Effector CD8-positive, alpha-beta T cell (primary cell): Measurements from ENCODE around the gene NTN1.

ENCODE experiments used
- DNase-seq: peaks from one replicate; lab custom pipeline; 2025; lab: John Stamatoyannopoulos, UW

Gene NTN1

DNA sequence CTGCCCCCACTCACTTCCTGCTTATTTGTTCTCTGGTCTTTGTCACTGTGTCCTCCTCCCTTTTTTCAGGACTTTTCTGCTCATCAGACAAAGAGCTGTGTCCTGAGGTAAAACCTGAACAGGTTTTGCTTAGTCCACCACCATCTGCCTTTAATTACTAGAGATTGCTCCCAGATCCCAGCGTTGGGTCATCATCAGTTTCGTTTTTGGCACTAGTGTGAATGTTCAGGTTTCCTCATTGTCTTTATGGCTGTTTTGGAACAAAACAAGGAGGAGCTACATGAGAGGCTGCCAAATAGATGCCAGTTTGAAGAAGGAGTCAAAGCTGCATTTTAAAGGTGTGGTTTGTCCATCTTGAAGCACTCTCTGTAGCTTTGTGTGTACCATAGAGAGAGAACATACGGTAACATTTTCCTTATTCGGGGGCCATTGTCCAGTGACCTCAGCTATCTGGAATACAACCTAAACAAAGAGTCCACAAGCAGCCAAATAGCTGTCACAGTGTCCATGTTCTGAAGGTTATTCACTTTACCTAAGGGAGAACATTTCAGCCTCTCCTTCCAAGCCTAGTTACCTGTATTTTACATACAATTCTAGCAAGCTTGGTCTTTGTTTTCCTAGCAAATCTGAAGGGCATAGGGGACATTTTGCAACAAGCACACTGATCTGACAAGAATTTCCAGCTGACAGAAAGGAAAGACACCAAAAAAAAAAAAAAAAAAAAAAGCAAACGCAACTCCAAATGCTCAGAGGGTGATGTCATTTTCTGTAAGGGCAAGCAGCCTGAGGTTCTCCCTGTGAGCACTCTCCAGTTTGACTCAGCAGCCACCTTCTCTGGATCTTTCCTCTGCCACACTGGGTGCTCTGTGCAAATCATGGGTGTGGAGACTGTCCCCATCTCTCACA lies 196.1 kb downstream of the NTN1 start:
- DNase-seq = no peak

DNA sequence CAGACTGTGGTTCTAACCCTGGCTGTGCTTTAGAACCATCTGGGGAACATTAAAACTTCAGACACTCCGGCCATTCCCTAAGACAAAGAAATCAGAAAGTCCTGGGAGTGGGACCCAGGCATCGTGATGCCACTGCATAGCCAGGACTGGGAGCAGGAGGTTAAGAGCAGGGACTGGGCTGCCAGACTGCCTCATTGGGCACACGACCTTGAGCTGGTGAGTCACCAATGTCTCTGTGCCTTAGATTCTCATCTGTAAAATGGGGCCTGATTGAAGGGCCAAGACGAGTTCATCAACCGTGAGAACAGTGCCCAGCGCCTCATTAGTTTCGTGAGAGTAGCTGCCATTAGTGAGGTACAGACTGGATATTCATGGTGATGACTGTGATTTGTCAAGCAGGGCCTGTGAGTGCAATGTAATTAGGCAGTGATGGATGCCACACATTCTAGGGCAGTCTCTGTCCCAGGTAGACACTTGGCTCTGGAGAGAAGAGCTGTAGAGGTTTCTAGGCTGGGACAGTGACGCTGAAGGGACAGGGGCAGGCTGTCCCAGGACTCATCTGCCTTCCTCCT lies 196.8 kb downstream of the NTN1 start:
- DNase-seq = no peak

DNA sequence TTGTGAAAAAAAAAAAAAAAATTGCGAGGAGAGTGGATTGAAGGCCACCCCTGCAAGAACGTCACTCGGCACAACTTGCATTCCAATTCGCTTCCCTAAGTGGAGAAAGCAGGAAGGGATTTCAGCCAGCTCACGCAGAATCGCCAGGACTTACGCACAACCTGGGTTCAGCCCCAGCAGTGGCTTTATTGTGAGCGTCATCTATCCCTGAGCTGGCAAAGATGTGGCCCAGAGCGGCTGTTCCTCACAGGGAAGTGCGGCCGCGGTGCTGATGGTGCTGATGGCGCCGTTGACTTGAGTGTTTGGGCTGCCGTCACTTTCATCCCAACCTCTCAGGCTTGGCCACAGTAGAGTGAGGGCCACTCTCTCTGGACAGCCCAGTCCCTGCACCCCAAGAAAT lies 197.6 kb downstream of the NTN1 start:
- no peak for DNase-seq

DNA sequence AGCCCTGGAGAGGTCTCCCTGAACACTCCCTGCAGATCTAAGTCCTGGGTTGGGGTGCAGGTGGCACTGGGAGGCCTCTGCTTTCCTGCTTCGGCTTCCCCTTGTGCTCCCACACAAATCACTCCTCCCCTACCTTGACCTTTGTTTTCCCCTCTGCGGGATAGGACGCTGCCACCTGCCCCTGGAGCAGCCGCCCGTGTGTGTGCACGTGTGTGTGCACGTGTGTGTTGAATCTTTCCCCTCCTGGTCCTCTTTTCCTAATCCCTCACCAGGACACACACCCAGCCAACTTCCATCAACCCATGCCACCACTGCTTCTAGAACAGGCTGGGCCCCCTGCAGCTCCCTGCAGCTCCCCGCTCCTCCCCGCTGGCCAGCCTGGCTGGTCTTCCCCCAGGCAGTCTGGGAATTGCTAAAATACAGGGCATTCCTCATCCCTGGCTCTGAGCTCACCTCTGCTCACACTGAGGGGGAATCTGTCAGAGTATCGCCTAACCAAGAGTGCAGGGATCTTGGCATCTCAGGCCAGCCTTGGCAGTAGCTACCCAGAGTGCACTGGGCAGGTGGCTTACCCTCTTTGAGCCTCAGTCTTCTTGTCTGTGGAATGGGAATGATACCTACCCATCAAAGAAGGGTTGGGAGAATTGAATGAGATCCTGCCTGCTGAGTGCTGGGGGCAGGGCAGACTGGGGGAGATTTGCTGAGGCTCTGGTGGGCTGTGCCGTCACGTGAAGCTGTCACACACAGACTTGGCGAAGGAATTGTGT lies 198.5 kb downstream of the NTN1 start:
- DNase-seq = no peak

DNA sequence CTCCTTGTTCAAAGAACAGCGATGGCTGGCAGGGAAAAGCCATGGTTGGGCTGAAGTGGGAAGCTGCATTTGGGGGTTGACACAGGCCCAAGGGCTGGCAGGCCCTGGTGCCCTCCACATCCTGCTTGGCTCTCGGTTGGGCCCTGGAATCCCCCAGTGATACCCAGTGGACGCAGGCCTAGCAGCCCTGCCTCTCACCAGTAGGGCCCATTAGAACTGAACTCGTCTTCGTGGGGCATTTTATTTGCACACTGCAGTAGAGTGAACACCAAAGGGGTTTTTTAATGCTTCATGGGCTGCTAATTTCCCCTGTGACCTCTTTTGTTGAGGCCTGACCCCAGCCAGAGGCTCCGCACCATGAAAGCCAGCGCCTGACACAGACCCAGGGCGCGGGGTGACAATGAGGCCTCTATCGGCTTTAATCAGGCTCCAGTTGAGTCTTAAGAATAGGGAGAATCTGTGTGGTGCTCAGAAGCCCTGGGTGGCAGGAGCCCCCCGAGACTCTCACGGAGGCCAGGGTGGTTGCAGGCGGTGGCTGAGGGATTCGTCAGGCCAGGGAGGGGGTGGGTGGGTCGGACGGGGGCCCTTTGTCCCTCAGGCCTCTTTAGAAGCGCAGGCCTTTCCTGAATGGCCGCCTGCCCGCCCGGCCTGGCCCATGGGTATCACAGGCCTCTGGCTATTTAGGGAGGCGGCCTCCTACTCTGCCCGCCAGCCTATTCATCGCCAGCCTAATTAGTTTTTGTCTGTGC lies 199.3 kb downstream of the NTN1 start:
- no peak for DNase-seq

DNA sequence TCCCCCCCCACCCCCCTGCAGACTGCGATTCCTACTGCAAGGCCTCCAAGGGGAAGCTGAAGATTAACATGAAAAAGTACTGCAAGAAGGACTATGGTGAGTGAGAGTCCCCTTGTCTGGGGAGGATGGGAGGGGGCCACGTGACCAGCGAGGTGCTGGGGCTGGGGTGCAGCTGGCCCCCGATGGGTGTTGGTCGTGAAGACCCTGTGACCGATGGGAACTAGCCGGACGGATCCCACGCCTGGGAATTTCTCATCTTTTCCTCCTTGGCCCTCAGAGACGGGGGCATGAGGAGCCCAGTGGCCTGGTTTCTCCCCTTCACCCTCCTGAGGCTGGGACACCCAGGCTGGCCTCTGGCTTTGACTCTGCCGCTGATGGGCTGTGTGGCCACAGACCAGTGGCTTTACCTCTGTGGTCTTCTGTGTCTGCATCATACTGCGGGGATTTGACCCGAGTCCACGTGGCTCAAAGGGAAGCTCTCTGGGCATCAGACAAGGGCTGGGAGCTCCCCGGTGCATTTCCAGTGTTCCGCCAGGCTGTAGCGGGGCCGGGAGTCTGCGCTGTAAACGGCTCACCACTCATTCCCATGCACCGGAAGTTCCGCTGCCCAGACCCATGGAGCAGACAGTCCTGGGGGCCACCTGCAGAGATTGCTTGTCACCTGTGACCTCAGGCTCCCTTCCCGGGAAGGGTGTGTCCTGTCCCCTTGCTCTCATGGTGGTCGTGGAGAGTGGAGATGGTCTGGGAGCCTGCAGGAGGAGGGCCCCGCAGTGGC lies 200.0 kb downstream of the NTN1 start:
- no peak for DNase-seq

DNA sequence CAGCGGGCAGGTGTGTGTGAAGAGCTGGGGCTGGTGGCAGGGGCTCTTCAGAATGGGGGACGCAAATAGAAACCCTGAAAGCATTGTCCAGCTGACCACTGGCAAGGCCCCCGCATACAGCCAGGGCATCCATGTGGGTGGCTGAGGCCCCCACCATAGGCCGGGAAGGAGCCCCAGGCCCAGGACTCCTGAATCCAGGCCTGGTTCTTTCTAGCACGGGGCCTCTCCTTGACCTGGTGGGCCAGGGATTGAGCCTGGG lies 200.5 kb downstream of the NTN1 start:
- DNase-seq = no peak

DNA sequence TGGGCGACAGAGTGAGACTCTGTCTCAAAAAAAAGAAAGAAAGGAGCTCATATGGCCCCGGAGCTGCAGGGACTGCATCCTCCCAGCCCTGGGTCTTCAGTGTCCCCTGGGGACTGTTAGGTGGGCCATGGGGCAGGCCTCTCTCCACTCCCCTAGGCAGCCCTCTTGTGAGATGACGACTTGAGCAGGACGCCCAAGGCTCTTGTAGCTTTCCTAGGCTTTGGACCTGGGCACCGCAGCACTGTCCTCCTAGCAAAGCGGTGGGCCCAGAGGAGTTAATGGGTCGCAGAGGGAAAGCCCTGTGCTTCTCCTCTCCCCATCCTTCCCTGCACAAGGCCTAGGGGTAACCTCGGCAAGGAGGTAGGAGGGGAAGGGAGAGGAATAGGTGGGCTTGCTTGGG lies 202.2 kb downstream of the NTN1 start:
- DNase-seq = no peak

DNA sequence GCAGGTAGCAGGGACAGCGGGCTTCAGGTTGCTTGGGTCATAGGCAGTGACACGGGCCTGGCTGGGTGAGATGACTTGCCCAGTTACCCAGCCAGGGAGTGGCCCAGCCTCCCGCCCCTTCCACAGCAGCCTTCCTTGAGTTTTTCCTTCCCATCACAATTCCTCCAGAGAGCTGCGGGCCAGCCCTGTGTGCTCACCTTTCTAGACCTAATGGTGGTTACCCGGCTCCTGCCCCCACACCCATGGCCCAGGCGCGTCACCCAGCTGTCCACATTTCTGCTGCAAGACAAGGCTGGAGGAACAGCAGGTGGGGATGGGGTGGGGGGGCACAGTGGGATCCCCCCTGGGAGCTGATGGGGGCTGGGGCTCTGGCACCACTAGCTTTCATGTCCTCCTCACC lies 203.2 kb downstream of the NTN1 start:
- no peak for DNase-seq

DNA sequence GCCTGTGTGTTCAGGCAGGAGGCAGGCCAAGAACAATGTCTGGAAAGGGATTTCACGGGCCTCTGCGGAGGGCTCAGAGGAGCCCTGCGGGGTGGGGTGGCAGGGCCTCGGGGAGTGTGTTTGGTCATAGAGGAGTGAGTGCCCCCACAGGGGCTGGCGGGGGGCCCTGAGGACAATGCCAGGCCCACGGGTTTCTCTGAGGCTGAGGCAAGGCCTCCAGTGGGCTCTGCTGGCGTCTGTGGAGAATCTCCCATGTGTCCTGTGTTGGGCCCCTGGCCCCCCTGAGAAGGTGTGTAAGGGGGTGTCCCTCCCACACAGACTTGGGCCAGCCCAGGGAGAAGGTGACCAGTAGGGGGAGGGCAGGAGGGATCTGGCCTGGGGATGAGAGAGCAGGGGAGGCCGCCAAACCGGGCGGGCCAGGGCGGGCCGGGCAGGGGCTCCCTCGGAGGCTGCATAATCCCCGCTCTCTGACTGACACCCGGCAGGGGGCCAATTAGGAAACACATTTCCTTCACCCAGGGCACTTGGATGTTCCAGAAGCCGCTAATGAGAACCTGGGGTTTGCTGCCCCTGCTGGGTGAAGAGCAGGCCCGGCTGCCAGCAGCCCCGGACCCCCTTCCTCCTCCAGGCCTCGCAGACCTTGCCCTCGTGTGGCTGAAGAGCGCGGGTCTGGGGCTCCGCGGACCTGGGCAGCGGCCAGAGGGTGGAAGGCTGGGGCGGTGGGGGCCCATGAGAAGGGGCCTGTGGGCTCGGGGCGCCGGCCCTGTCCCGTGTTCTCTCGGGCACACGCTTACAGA lies 204.2 kb downstream of the NTN1 start:
- DNase-seq = no peak

DNA sequence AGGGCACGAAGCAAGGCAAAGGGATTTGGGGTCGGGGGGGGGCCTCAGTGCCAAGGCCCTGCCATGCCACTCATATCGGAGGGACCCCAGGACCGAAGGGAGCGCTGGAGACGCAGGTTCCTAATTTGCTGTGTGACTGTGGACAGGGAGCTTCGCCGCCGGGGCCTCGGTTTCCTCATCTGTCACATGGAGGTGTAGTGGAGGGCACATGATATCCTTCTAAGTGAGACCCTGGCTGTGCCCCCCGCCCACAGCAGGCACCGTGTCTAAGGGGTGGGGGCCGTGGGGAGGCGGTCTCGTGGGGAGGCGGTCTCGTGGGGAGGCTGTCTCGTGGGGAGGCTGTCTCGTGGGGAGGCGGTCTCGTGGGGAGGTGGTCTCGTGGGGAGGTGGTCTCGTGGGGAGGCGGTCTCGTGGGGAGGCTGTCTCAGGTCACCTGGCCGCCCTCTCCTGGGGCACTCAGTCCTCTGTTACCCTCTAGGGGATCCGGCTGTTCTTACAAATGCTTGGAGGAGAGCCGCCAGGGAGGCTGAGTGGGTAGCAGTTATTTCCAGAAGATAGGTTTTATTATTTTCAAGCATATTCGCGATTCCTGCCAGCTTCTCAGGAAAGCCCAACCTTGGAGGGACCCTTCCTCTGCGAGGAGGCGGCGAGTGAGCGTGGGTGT lies 205.0 kb downstream of the NTN1 start:
- no peak for DNase-seq

DNA sequence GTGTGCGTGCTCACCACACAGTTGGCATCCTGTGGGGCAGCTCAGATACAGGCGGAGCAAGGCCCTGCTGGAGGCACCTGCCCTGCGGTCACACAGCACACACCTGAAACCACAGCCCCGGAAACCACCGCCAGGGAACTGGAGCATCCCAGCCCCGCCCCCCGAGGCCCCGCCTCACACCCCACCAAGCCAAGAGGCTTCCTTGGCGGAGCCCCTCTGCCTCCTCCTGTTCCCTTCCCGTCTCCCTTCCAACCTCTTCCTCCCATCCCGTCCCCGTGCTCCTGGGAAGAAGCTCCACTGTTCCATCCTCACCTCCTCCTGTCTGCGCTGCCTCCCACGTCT lies 205.5 kb downstream of the NTN1 start:
- DNase-seq = no peak

DNA sequence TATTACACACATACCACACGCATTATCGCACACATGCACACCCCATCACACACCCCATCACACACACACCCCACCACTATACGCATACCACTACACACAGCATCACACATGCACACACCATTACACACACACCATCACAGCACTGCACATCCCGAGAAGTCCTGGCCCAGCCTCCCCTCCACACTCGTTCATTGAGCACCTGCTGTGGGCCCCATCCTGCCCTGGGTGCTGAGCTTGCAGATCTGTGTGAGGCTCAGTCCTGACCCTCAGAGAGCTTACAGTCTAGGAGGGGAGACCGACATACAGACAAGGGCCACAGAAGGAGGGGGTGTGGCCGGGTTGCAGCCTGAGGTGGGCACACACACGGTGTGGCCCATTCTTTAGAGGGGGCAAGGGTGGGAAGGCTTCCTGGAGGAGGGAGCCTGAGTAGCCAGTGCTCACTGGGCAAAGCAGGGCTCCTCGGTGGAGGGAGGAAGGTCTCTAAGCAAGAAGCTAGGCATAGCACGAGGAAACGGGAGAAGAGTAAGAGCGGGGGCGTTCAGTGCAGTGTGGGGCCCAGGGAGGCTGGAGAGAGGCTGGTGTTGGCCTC lies 206.6 kb downstream of the NTN1 start:
- DNase-seq = no peak

DNA sequence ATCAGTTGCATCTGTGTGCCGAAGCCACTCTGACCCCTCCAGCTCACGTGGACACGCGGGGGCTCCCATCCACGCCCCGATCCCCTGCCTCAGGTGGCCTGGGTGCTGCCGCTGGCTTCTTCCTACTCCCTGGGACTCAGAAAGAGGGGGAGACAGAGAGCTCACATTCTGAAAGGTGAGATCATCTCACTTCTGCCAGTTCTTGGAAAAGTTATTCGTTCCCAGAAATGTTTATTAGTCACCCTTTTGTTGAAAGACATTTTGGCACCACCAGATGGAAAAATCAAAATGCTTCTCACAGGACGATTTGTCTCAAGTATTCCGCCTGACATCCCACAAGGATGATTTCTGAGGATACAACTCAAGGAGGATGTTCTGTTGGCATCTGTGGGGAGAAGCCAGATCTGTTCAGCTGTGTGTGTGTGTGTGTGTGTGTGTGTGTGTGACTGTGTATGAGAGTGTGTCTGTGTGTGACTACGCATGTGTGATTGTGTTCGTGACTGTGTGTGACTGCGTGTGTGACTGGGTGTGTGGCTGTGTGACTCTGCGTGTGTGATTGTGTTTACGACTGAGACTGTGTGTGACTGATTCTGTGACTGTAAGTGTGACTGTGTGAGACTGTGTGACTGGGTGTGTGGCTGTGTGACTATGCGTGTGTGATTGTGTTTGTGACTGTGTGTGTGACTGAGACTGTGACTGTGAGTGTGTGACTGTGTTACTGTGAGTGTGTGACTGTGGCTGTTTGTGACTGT lies 207.3 kb downstream of the NTN1 start:
- no peak for DNase-seq

DNA sequence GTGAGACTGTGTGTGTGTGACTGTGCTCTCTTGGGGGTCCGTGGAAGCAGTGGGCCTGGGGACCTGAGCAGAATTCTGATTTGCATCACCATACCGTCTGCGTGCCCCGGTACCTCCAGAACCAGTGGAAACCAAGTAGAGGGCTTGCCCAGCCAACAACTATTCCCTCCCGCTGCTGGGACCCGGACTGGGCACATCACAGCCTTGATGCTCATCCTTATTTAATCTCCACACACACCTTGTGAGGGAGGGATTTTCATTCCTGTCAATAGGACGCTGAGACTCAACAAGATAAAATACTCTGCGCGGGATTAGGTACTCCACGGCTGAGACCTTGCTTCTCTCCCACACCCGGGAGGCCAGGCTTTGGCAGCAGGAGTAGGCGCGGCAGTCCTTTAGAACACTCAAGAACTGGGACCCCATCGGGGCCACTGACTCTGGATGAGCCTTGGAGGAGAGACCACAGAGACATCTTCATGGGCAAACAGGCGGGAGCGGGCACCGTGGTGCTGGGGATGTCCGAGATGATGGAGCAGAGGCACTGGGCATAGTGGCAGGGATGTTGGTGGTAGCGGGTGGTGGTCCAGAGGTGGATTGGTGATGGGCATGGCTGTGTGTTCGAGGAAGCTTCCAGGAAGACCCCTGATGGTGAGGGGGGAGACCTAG lies 208.0 kb downstream of the NTN1 start:
- no peak for DNase-seq

DNA sequence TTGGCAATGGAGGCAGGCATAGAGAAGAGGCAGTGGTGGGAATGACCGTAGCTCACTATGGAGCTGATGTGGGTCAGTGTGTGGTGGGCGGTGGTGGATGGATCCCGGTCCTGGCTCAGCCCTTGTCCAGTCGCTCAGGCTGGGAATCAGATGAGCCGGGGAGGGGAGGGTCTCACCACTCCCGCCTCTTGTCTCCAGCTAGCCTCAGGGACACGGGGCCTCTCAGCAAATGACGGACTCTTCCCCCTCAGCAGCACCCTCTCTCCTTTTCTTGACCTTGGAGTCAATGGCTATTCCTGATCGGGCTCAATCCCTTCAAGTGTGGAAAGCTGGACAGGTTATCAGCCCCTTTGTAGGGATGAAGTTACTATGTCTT lies 208.5 kb downstream of the NTN1 start:
- DNase-seq = no peak

DNA sequence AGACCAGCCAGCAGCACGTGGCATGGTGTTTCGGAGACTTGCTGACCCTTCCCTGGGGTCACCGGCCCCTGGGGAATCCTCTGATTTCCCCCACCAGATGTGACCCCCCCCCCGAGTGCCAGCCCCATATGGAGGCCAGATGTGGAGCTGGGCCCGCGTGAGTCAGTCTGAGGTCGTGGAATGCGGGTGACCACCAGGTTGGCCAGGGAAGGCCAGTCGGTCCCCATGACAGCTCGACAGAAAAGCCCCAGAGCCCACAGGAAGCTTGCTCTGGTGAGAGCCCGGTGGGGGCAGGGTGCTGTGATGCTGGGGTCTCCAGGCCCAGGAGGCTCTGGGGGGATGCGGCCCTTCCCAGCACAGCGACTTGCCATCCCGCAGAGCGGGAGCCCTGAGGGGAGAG lies 209.0 kb downstream of the NTN1 start:
- no peak for DNase-seq

DNA sequence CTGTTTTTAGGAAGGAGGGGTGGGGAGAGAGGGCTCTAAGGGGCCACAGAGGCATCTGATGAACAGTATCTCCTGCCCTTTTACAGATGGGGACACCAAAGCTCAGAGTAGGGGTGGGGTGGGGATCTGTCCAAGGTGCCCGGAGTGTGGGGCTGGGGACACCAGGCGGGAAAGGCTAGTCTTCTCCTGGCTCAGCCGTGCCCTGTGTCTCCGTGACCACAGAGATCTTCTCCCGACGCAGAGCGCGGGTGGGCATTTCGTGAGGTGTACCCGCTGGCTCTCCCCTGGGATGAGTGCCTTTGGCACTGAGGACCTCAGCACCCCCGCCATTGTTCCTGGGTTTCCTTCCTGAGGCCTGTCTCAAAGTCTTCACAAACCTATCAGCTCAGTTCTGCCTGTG lies 209.6 kb downstream of the NTN1 start:
- no peak for DNase-seq
